ENCODE measurements around the gene UAP1.

UAP1 gene

GRCh38 chr1:162612606-162613400 lies 51.3 kb downstream of the UAP1 start:
- no peak for DNase-seq (ENCODE audit: low read depth in 2 of 2)

GRCh38 chr1:162616848-162617247 lies 55.3 kb downstream of the UAP1 start:
- DNase-seq (ENCODE audit: low read depth in 2 of 2), result no peak

- no peak for DNase-seq (ENCODE audit: low read depth in 2 of 2)
Measured at GRCh38 chr1:162617513-162617912, 56.0 kb downstream of the UAP1 start.

GRCh38 chr1:162619076-162619475 lies 57.6 kb downstream of the UAP1 start:
- no peak for DNase-seq (ENCODE audit: low read depth in 2 of 2)

GRCh38 chr1:162621256-162621655 lies 59.7 kb downstream of the UAP1 start:
- no peak for DNase-seq (ENCODE audit: low read depth in 2 of 2)

GRCh38 chr1:162625679-162626078 lies 64.2 kb downstream of the UAP1 start:
- no peak for DNase-seq (ENCODE audit: low read depth in 2 of 2)

- DNase-seq (ENCODE audit: low read depth in 2 of 2), result no peak
Measured at GRCh38 chr1:162626094-162626493, 64.6 kb downstream of the UAP1 start.

GRCh38 chr1:162626761-162627160 lies 65.2 kb downstream of the UAP1 start:
- no peak for DNase-seq (ENCODE audit: low read depth in 2 of 2)

- no peak for DNase-seq (ENCODE audit: low read depth in 2 of 2)
Measured at GRCh38 chr1:162627662-162628296, 66.3 kb downstream of the UAP1 start.

GRCh38 chr1:162629077-162629627 lies 67.6 kb downstream of the UAP1 start:
- DNase-seq (ENCODE audit: low read depth in 2 of 2), result no peak

- DNase-seq (ENCODE audit: low read depth in 2 of 2), result no peak
Measured at GRCh38 chr1:162629651-162630050, 68.1 kb downstream of the UAP1 start.

GRCh38 chr1:162631546-162632191 lies 70.1 kb downstream of the UAP1 start:
- no peak for DNase-seq (ENCODE audit: low read depth in 2 of 2)

- DNase-seq (ENCODE audit: low read depth in 2 of 2), result no peak
Measured at GRCh38 chr1:162632217-162632666, 70.7 kb downstream of the UAP1 start, which contains the start of gene DDR2. TSS of gene DDR2 (plus strand) at chr1:162632464. CDS start at chr1:162719064, 86,600 bp downstream.

- no peak for DNase-seq (ENCODE audit: low read depth in 2 of 2)
Measured at GRCh38 chr1:162632698-162633080, 71.2 kb downstream of the UAP1 start.

GRCh38 chr1:162633081-162633762 lies 71.7 kb downstream of the UAP1 start:
- DNase-seq (ENCODE audit: low read depth in 2 of 2), result no peak

GRCh38 chr1:162635418-162635817 lies 73.9 kb downstream of the UAP1 start:
- DNase-seq (ENCODE audit: low read depth in 2 of 2), result no peak

GRCh38 chr1:162639718-162640117 lies 78.2 kb downstream of the UAP1 start:
- DNase-seq (ENCODE audit: low read depth in 2 of 2), result no peak

- DNase-seq (ENCODE audit: low read depth in 2 of 2), result no peak
Measured at GRCh38 chr1:162641114-162641513, 79.6 kb downstream of the UAP1 start.

- DNase-seq (ENCODE audit: low read depth in 2 of 2), result no peak
Measured at GRCh38 chr1:162644986-162645314, 83.4 kb downstream of the UAP1 start.

GRCh38 chr1:162645666-162646065 lies 84.1 kb downstream of the UAP1 start:
- DNase-seq (ENCODE audit: low read depth in 2 of 2), result no peak

GRCh38 chr1:162649583-162649982 lies 88.1 kb downstream of the UAP1 start:
- no peak for DNase-seq (ENCODE audit: low read depth in 2 of 2)
